OCI-LY7 (cell line): Measurements from ENCODE around the gene ARV1. TPM values are rescaled to one million over a fixed set of nuclear protein-coding genes. Genes with fewer than 3 reads are reported as not detected.

Experiments used
- BruUV-seq: library from RNA; stranded (reverse); fragments of 400-500 nt; replicated peaks from 2 replicates; lab custom pipeline; 2021; lab: Mats Ljungman, UMichigan
- CTCF ChIA-PET: fragments of 300-600 bp; sonication (Branson Sonifier 250); formaldehyde crosslinking; loops from one replicate; lab custom pipeline; 2022; ENCODE audit warnings: antibody characterized with exemption; ENCODE audit not compliant: unreplicated experiment; lab: Charles Lee
- POLR2A ChIA-PET: fragments of 300-600 bp; sonication (Branson Sonifier 250); formaldehyde crosslinking; loops from one replicate; lab custom pipeline; 2022; ENCODE audit warnings: antibody characterized with exemption; lab: Charles Lee
- DNase-seq: peaks from one replicate; pipeline ENCODE4 v3.0.0-alpha.2; 2015; ENCODE audit warnings: low spot score
- H2AFZ ChIP-seq: fragments of 200-600 bp; sonication (generic), shearing (Covaris generic); 2 replicates; pipeline ENCODE4 v1.6.1; 2014; ENCODE audit warnings: mild to moderate bottlenecking, antibody characterized with exemption, low read length, moderate library complexity
- H3K27ac ChIP-seq: fragments of 200-600 bp; sonication (generic); 2 replicates; pipeline ENCODE4 v1.5.1; 2014; ENCODE audit warnings: mixed run types, low read depth, mild to moderate bottlenecking, moderate library complexity, low read length, inconsistent platforms; ENCODE audit not compliant: poor library complexity, severe bottlenecking
- H3K36me3 ChIP-seq: fragments of 200-600 bp; sonication (generic); 2 replicates; pipeline ENCODE4 v1.6.1; 2014; ENCODE audit warnings: mild to moderate bottlenecking, antibody characterized with exemption, low read length, moderate library complexity, mixed read lengths; ENCODE audit not compliant: insufficient read depth
- H3K4me1 ChIP-seq: fragments of 200-600 bp; sonication (generic); 2 replicates; pipeline ENCODE4 v1.5.1; 2014; ENCODE audit warnings: mild to moderate bottlenecking, low read length; ENCODE audit not compliant: insufficient read depth, poor library complexity, severe bottlenecking
- H3K4me2 ChIP-seq: fragments of 200-600 bp; sonication (generic); 2 replicates; pipeline ENCODE4 v1.6.1; 2014; ENCODE audit warnings: mild to moderate bottlenecking, low read length
- H3K4me3 ChIP-seq: fragments of 200-600 bp; sonication (generic); 2 replicates; pipeline ENCODE4 v1.5.1; 2014; ENCODE audit warnings: mild to moderate bottlenecking, low read depth, low read length; ENCODE audit not compliant: poor library complexity, severe bottlenecking
- H3K79me2 ChIP-seq: fragments of 200-600 bp; sonication (generic); 2 replicates; pipeline ENCODE4 v1.6.1; 2016; ENCODE audit warnings: low read depth, mild to moderate bottlenecking, low read length, moderate library complexity, mixed read lengths; ENCODE audit not compliant: insufficient read depth
- H3K9me2 ChIP-seq: fragments of 200-600 bp; sonication (generic); 2 replicates; pipeline ENCODE4 v1.6.1; 2016; ENCODE audit warnings: mild to moderate bottlenecking, low read length, mixed read lengths; ENCODE audit not compliant: insufficient read depth
- H3K9me3 ChIP-seq: fragments of 200-600 bp; sonication (generic); 2 replicates; pipeline ENCODE4 v1.6.1; 2014; ENCODE audit warnings: mild to moderate bottlenecking, mixed run types, low read length, mixed read lengths
- H4K20me1 ChIP-seq: fragments of 200-600 bp; sonication (generic); 2 replicates; pipeline ENCODE4 v1.6.1; 2014; ENCODE audit warnings: mild to moderate bottlenecking, antibody characterized with exemption, low read length, moderate library complexity, mixed read lengths; ENCODE audit not compliant: insufficient read depth
- CTCF ChIP-seq: fragments of 200-600 bp; sonication (generic); conservative IDR thresholded peaks from 2 replicates; pipeline ENCODE4 v1.5.1; 2014; ENCODE audit warnings: mild to moderate bottlenecking, antibody characterized with exemption, low read length, moderate library complexity, mixed read lengths
- EZH2phosphoT487 ChIP-seq: fragments of 200-600 bp; sonication (generic); IDR thresholded peaks from 2 replicates; pipeline ENCODE4 v1.6.1; 2018; ENCODE audit warnings: low read depth, borderline replicate concordance, mild to moderate bottlenecking, mixed run types, antibody characterized with exemption, low read length, moderate library complexity, mixed read lengths
- intact Hi-C: fragments of 100-400 bp; cut with micrococcal nuclease; formaldehyde crosslinking; loops from one replicate; pipeline ENCODE4 v1.10.0; 2022; ENCODE audit not compliant: unreplicated experiment
- total RNA-seq, 2 experiments: library from RNA; depleted of rRNA in 1 of 2; stranded (reverse); fragments of >200 nt in 1 of 2; shearing (Covaris generic) in 1 of 2; gene quantifications; 2 replicates each; pipeline ENCODE4 v1.2.3, GENCODE V29; 2014 to 2022

Gene ARV1
- total RNA-seq, 2 experiments from 2014 or later: 15.1 to 21.2 TPM

- CTCF ChIA-PET: interaction anchor here (0.7 kb wide), 1 partner anchor 7 kb away, joined by 3 read pairs; no protein-coding TSS in a partner anchor
- Histone ChIP-seq H3K4me3 (peak overlapping the region; percentile 93), H3K9me3 (no peaks in the 10 kb centered on the region), H3K4me1 (peaks cover 29% of the 10 kb centered on the region), H3K9me2 (no peaks in the 10 kb centered on the region), H2AFZ (peak overlapping the region; percentile 41; the same call in 1 of the 2 replicates), H3K79me2 (peaks cover 41% of the 10 kb centered on the region; the same call in 1 of the 2 replicates), H3K27ac (peak overlapping the region; percentile 62), H4K20me1 (peaks cover 7% of the 10 kb centered on the region; the same call in 1 of the 2 replicates), H3K4me2 (peak overlapping the region; percentile 95), H3K36me3 (peaks cover 37% of the 10 kb centered on the region)
- no peak for TF ChIP-seq EZH2phosphoT487
- TF ChIP-seq CTCF: no peak
- intact Hi-C loops: loop anchor here (2.0 to 5.0 kb wide), 4 partner anchors 61 to 634 kb away; partner anchors contain the start of gene COG2
- BruUV-seq: no TSS peak
- DNase-seq: peak; percentile 52
- POLR2A ChIA-PET: interaction anchor here (0.7 to 1.8 kb wide), 6 partner anchors 9 to 634 kb away, joined by 3 to 10 read pairs (median 4); no protein-coding TSS in a partner anchor
Measured at GRCh38 chr1:230977761-230978490, 968 bp upstream of the ARV1 start.

GRCh38 chr1:230979389-230979716 lies 459 bp downstream of the ARV1 start:
- DNase-seq: no peak
- CTCF ChIA-PET: interaction anchor here (1.0 kb wide), 1 partner anchor 59 kb away, joined by 3 read pairs; no protein-coding TSS in a partner anchor
- H3K9me3 ChIP-seq: no peaks in the 10 kb centered on the region
- TF ChIP-seq CTCF (peak; percentile 12; the same call in 1 of the 2 replicates), EZH2phosphoT487 (no peak)
- H3K9me2 ChIP-seq: no peaks in the 10 kb centered on the region
- H3K36me3 ChIP-seq: peaks cover 35% of the 10 kb centered on the region
- peak overlapping the region; percentile 68 for H3K27ac ChIP-seq
- intact Hi-C loops: loop anchor here (1.0 to 5.0 kb wide), 7 partner anchors 57 to 633 kb away; partner anchors contain the start of gene COG2
- peak overlapping the region; percentile 89 for H2AFZ ChIP-seq
- H3K4me2 ChIP-seq: peak overlapping the region; percentile 84
- H3K79me2 ChIP-seq: peaks cover 41% of the 10 kb centered on the region; the same call in 1 of the 2 replicates
- peaks cover 7% of the 10 kb centered on the region; the same call in 1 of the 2 replicates for H4K20me1 ChIP-seq
- peaks cover 22% of the 10 kb centered on the region for H3K4me1 ChIP-seq
- POLR2A ChIA-PET: interaction anchor here (0.6 to 1.7 kb wide), 6 partner anchors 9 to 239 kb away, joined by 3 to 10 read pairs (median 4); no protein-coding TSS in a partner anchor
- BruUV-seq: TSS peak; percentile 78
- H3K4me3 ChIP-seq: peak overlapping the region; percentile 93
